IMR-90 (cell line): Measurements from ENCODE around the gene AUTS2. TPM values are rescaled to one million over a fixed set of nuclear protein-coding genes. Genes with fewer than 3 reads are reported as not detected.

Experiments
- ATAC-seq: fragments of 200-7000 bp; cut with Tn5 transposase; 2 replicates; pipeline ENCODE4 v1.9.1; 2020; ENCODE audit warnings: low read depth, mild to moderate bottlenecking, moderate library complexity
- BruUV-seq: library from RNA; stranded (reverse); fragments of 400-500 nt; replicated peaks from 2 replicates; lab custom pipeline; 2021; lab: Mats Ljungman, UMichigan
- CTCF ChIA-PET: fragments of 300-600 bp; formaldehyde crosslinking; extraction: SDS; loops from one replicate; lab custom pipeline; 2021; ENCODE audit warnings: antibody characterized with exemption; lab: Yijun Ruan, JAX
- POLR2A ChIA-PET: fragments of 300-600 bp; sonication (Branson Sonifier 250); formaldehyde crosslinking; loops from one replicate; lab custom pipeline; 2022; ENCODE audit warnings: antibody characterized with exemption; ENCODE audit not compliant: unreplicated experiment; lab: Charles Lee
- DNase-seq: peaks from one replicate; pipeline ENCODE4 v3.0.0; 2013
- H2AFZ ChIP-seq: replicated peaks from 2 replicates; pipeline ENCODE3; 2013; ENCODE audit warnings: low read length, mild to moderate bottlenecking; ENCODE audit not compliant: poor library complexity
- H2AK5ac ChIP-seq: 2 replicates; pipeline ENCODE4 v1.6.1; 2013; ENCODE audit warnings: low read depth, low read length, inconsistent platforms
- H2AK9ac ChIP-seq: replicated peaks from 2 replicates; pipeline ENCODE3; 2013; ENCODE audit warnings: mild to moderate bottlenecking, low read depth, low read length, moderate library complexity; ENCODE audit not compliant: poor library complexity
- H2BK120ac ChIP-seq: 2 replicates; pipeline ENCODE4 v1.6.1; 2013; ENCODE audit warnings: low read depth, low read length, inconsistent platforms
- H2BK15ac ChIP-seq: 3 replicates; pipeline ENCODE4 v1.6.1; 2013; ENCODE audit warnings: low read depth, low read length, inconsistent platforms
- H2BK20ac ChIP-seq: 2 replicates; pipeline ENCODE4 v1.6.1; 2013; ENCODE audit warnings: low read depth, mild to moderate bottlenecking, inconsistent platforms, low read length, moderate library complexity
- H2BK5ac ChIP-seq: 2 replicates; pipeline ENCODE4 v1.6.1; 2013; ENCODE audit warnings: mild to moderate bottlenecking, low read depth, low read length, inconsistent platforms; ENCODE audit not compliant: poor library complexity, severe bottlenecking
- H3K14ac ChIP-seq: replicated peaks from 2 replicates; pipeline ENCODE4 v1.6.1; 2013; ENCODE audit warnings: low read depth, low read length, inconsistent platforms
- H3K18ac ChIP-seq: 2 replicates; pipeline ENCODE4 v1.6.1; 2013; ENCODE audit warnings: low read depth, low read length, control low read depth
- H3K23ac ChIP-seq: 2 replicates; pipeline ENCODE4 v1.6.1; 2013; ENCODE audit warnings: low read depth, low read length, inconsistent platforms
- H3K27ac ChIP-seq: 2 replicates; pipeline ENCODE4 v1.5.1; 2013; ENCODE audit warnings: mild to moderate bottlenecking, control low read depth, low read length; ENCODE audit not compliant: insufficient read depth
- H3K27me3 ChIP-seq: 2 replicates; pipeline ENCODE4 v1.6.1; 2013; ENCODE audit warnings: low read length; ENCODE audit not compliant: control insufficient read depth, insufficient read depth
- H3K36me3 ChIP-seq: 2 replicates; pipeline ENCODE4 v1.6.1; 2013; ENCODE audit warnings: low read length, mixed read lengths; ENCODE audit not compliant: control insufficient read depth, insufficient read depth
- H3K4ac ChIP-seq: 2 replicates; pipeline ENCODE4 v1.6.1; 2013; ENCODE audit warnings: low read depth, low read length, inconsistent platforms
- H3K4me1 ChIP-seq: 2 replicates; pipeline ENCODE4 v1.6.1; 2013; ENCODE audit warnings: low read length, mixed read lengths; ENCODE audit not compliant: control insufficient read depth, insufficient read depth
- H3K4me2 ChIP-seq: 2 replicates; pipeline ENCODE4 v1.6.1; 2013; ENCODE audit warnings: low read depth, mild to moderate bottlenecking, control low read depth, low read length, moderate library complexity
- H3K4me3 ChIP-seq: 2 replicates; pipeline ENCODE4 v1.5.1; 2013; ENCODE audit warnings: low read depth, mild to moderate bottlenecking, control low read depth, low read length, moderate library complexity; ENCODE audit not compliant: insufficient read depth
- H3K56ac ChIP-seq: 2 replicates; pipeline ENCODE4 v1.6.1; 2013; ENCODE audit warnings: low read length, inconsistent platforms; ENCODE audit not compliant: insufficient read depth; ENCODE audit errors: extremely low read depth
- H3K79me1 ChIP-seq, 2 experiments: 2 replicates each; pipeline ENCODE4 v1.6.1; 2013; ENCODE audit warnings: low read length in 2 of 2, inconsistent platforms in 1 of 2, low read depth in 1 of 2
- H3K9ac ChIP-seq: 2 replicates; pipeline ENCODE4 v1.6.1; 2013; ENCODE audit warnings: low read depth, low read length, control low read depth
- H3K9me1 ChIP-seq: 2 replicates; pipeline ENCODE4 v1.6.1; 2013; ENCODE audit warnings: low read length, inconsistent platforms; ENCODE audit not compliant: insufficient read depth
- H3K9me3 ChIP-seq: 2 replicates; pipeline ENCODE4 v1.6.1; 2013; ENCODE audit warnings: low read length; ENCODE audit not compliant: control insufficient read depth, insufficient read depth
- H4K20me1 ChIP-seq: 2 replicates; pipeline ENCODE4 v1.6.1; 2013; ENCODE audit warnings: low read length, inconsistent platforms; ENCODE audit not compliant: insufficient read depth
- H4K5ac ChIP-seq: 2 replicates; pipeline ENCODE4 v1.6.1; 2013; ENCODE audit warnings: mild to moderate bottlenecking, low read depth, low read length, control low read depth
- H4K8ac ChIP-seq, 2 experiments: 2 replicates each; pipeline ENCODE4 v1.6.1; 2013; ENCODE audit warnings: low read depth in 2 of 2, low read length in 2 of 2, control low read depth in 1 of 2, inconsistent platforms in 1 of 2
- H4K91ac ChIP-seq: 2 replicates; pipeline ENCODE4 v1.6.1; 2013; ENCODE audit warnings: low read depth, low read length, inconsistent platforms; ENCODE audit not compliant: insufficient read depth
- CHD1 ChIP-seq: IDR thresholded peaks from 2 replicates; pipeline ENCODE4 v1.6.1; 2012; ENCODE audit warnings: low read depth, low read length, improper control_type of control experiment
- FOS ChIP-seq: fragments of 150-350 bp; IDR thresholded peaks from 2 replicates; pipeline ENCODE4 v1.6.1; 2016; ENCODE audit warnings: low read depth, low read length
- MAZ ChIP-seq: IDR thresholded peaks from 2 replicates; pipeline ENCODE4 v1.6.1; 2012; ENCODE audit warnings: low read depth, mild to moderate bottlenecking, low read length, improper control_type of control experiment, moderate library complexity, borderline replicate concordance
- MXI1 ChIP-seq: IDR thresholded peaks from 2 replicates; pipeline ENCODE4 v1.6.1; 2012; ENCODE audit warnings: low read depth, mild to moderate bottlenecking, low read length, moderate library complexity, borderline replicate concordance
- NFE2L2 ChIP-seq: fragments of 150-350 bp; IDR thresholded peaks from 2 replicates; pipeline ENCODE4 v1.6.1; 2016; ENCODE audit warnings: low read depth, mild to moderate bottlenecking, low read length
- RAD21 ChIP-seq: IDR thresholded peaks from 2 replicates; pipeline ENCODE4 v1.6.1; 2012; ENCODE audit warnings: low read length, improper control_type of control experiment
- SMC3 ChIP-seq: fragments of 150-350 bp; IDR thresholded peaks from 2 replicates; pipeline ENCODE4 v1.6.1; 2016; ENCODE audit warnings: low read depth, mild to moderate bottlenecking, antibody characterized with exemption, low read length, moderate library complexity
- USF2 ChIP-seq: fragments of 150-350 bp; IDR thresholded peaks from 2 replicates; pipeline ENCODE4 v1.6.1; 2017; ENCODE audit warnings: mild to moderate bottlenecking, antibody characterized with exemption, low read length, low read depth
- WGBS, 2 experiments: methylation state at CpG; one replicate each; pipeline versions ENCODE4 v1.1.5 to v1.1.7; 2013; ENCODE audit warnings: missing lambda C conversion rate in 2 of 2; ENCODE audit not compliant: insufficient read length in 1 of 2; ENCODE audit errors: extremely low coverage in 2 of 2; 5-methylcytosine and 5-hydroxymethylcytosine counted together
- dilution Hi-C: fragments of 300-500 bp; cut with HindIII; formaldehyde crosslinking; loops from one replicate; pipeline ENCODE4 v1.14.3; 2018; ENCODE audit warnings: low sequenced_read_pairs; ENCODE audit not compliant: unreplicated experiment
- in situ Hi-C: fragments of 300-500 bp; cut with MboI; formaldehyde crosslinking; loops from 3 replicates; pipeline ENCODE4 v1.14.3; 2019; ENCODE audit warnings: low sequenced_read_pairs, inconsistent platforms, mixed read lengths
- intact Hi-C: fragments of 100-400 bp; cut with micrococcal nuclease; formaldehyde crosslinking; loops from 2 replicates; pipeline ENCODE4 v1.10.0; 2022
- polyA plus RNA-seq, 3 experiments: library from polyadenylated mRNA; depleted of rRNA; stranded (reverse); fragments of >200 nt; gene quantifications; 2 replicates each; pipeline ENCODE4 v1.2.3, GENCODE V29; 2012; ENCODE audit warnings: low replicate concordance in 1 of 3
- total RNA-seq: library from RNA; depleted of rRNA; stranded (reverse); fragments of >200 nt; gene quantifications from 2 replicates; pipeline ENCODE4 v1.2.3, GENCODE V29; 2012
- TF ChIP-seq, protein P1 (sequence below): fragments of 150-350 bp; IDR thresholded peaks from 2 replicates; pipeline ENCODE4 v1.6.1; 2016; ENCODE audit warnings: low read depth, mild to moderate bottlenecking, low read length, moderate library complexity, borderline replicate concordance
- TF ChIP-seq, protein P2 (sequence below): conservative IDR thresholded peaks from 2 replicates; pipeline ENCODE4 v1.5.1; 2012; ENCODE audit warnings: mild to moderate bottlenecking, low read depth, low read length, improper control_type of control experiment

AUTS2 gene
- total and polyA plus RNA-seq, 2 of the 4 experiments (the other 2 are of a cell fraction): 0.90 to 3.0 TPM

- Histone ChIP-seq H2BK120ac (no peak overlapping the region), H3K27ac (no peak overlapping the region), H4K5ac (no peak overlapping the region), H4K8ac (no peak overlapping the region), H3K4me3 (no peak overlapping the region), H3K27me3 (no peaks in the 10 kb centered on the region), H3K18ac (no peak overlapping the region), H2BK20ac (no peak overlapping the region), H2AK5ac (no peak overlapping the region), H2AK9ac (no peak overlapping the region), H3K9me1 (no peaks in the 10 kb centered on the region), H2BK15ac (no peak overlapping the region), H3K4me2 (no peak overlapping the region), H3K79me1 (no peaks in the 10 kb centered on the region), H3K14ac (no peak overlapping the region), H3K4ac (no peak overlapping the region), H3K9ac (no peak overlapping the region), H3K36me3 (no peaks in the 10 kb centered on the region), H3K4me1 (no peaks in the 10 kb centered on the region), H3K23ac (no peak overlapping the region), H4K20me1 (no peaks in the 10 kb centered on the region), H3K9me3 (peaks cover 4% of the 10 kb centered on the region; the same call in 1 of the 2 replicates), H4K91ac (no peak overlapping the region), H2AFZ (no peak overlapping the region), H3K56ac (no peak overlapping the region), H2BK5ac (no peak overlapping the region)
- ATAC-seq (no peak), DNase-seq (no peak)
- TF ChIP-seq FOS (no peak), USF2 (no peak), MXI1 (no peak), CHD1 (no peak), RAD21 (no peak), SMC3 (no peak), MAZ (no peak), NFE2L2 (no peak)
- TF ChIP-seq, protein P1, sequence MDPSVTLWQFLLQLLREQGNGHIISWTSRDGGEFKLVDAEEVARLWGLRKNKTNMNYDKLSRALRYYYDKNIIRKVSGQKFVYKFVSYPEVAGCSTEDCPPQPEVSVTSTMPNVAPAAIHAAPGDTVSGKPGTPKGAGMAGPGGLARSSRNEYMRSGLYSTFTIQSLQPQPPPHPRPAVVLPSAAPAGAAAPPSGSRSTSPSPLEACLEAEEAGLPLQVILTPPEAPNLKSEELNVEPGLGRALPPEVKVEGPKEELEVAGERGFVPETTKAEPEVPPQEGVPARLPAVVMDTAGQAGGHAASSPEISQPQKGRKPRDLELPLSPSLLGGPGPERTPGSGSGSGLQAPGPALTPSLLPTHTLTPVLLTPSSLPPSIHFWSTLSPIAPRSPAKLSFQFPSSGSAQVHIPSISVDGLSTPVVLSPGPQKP: no peak
- TF ChIP-seq, protein P2, sequence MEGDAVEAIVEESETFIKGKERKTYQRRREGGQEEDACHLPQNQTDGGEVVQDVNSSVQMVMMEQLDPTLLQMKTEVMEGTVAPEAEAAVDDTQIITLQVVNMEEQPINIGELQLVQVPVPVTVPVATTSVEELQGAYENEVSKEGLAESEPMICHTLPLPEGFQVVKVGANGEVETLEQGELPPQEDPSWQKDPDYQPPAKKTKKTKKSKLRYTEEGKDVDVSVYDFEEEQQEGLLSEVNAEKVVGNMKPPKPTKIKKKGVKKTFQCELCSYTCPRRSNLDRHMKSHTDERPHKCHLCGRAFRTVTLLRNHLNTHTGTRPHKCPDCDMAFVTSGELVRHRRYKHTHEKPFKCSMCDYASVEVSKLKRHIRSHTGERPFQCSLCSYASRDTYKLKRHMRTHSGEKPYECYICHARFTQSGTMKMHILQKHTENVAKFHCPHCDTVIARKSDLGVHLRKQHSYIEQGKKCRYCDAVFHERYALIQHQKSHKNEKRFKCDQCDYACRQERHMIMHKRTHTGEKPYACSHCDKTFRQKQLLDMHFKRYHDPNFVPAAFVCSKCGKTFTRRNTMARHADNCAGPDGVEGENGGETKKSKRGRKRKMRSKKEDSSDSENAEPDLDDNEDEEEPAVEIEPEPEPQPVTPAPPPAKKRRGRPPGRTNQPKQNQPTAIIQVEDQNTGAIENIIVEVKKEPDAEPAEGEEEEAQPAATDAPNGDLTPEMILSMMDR: no peak
- intact Hi-C loops: loop anchor here (10.0 kb wide), 1 partner anchor 1427 kb away; no protein-coding TSS in a partner anchor
- 80% methylated on average over 1 of the region's 4 CpGs; no CpG with 5 or more reads in 1 of the 2 experiments for WGBS, 2 experiments
- CTCF ChIA-PET: no interaction called here
- POLR2A ChIA-PET: no interaction called here
- in situ Hi-C loops: loop anchor here (25.0 kb wide), 1 partner anchor 900 kb away; no protein-coding TSS in a partner anchor
- no TSS peak for BruUV-seq
- dilution Hi-C loops: no loop called here
These were observed 1239.3 kb downstream of the AUTS2 start for GRCh38 chr7:70837589-70837988.
